ENCODE data around the gene COL8A2.

DNA sequence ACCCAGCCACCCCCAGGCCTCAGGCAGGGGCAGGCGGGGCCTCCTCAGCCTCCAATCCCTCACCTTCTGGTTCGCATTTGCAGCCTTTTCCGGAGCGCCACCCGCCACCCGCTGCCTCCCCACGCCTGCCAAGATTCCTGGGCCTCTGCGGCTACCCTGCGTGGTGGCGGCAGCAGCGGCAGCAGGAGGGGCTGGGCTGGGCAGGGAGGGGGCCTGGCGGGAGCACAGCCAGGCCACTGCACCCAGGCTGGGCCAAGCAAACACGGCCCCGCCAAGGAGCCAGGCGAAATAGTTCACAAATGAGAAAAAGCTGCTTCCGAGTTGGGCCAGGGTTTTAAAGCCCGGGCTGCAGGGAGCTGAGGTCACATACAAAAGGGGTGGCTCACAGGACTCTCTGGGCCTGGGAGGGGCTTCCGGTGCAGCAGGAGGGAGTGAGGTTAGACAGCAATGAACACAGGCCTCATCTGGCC, 9.8 kb downstream of the COL8A2 start:
- TF ChIP-seq POLR2A (IDR thresholded peaks at IDR 0.05) = no peak
- TF ChIP-seq, protein P1, sequence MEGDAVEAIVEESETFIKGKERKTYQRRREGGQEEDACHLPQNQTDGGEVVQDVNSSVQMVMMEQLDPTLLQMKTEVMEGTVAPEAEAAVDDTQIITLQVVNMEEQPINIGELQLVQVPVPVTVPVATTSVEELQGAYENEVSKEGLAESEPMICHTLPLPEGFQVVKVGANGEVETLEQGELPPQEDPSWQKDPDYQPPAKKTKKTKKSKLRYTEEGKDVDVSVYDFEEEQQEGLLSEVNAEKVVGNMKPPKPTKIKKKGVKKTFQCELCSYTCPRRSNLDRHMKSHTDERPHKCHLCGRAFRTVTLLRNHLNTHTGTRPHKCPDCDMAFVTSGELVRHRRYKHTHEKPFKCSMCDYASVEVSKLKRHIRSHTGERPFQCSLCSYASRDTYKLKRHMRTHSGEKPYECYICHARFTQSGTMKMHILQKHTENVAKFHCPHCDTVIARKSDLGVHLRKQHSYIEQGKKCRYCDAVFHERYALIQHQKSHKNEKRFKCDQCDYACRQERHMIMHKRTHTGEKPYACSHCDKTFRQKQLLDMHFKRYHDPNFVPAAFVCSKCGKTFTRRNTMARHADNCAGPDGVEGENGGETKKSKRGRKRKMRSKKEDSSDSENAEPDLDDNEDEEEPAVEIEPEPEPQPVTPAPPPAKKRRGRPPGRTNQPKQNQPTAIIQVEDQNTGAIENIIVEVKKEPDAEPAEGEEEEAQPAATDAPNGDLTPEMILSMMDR (IDR thresholded peaks at IDR 0.05) = no peak

Measured in uterus (tissue), 2 donors.